ENCODE measurements around the gene GART.

- TF ChIP-seq POLR2A (IDR thresholded peaks at IDR 0.05; ENCODE audit: low read length) (no peak), GATA1 (IDR thresholded peaks at IDR 0.05; ENCODE audit: low read depth, low read length) (no peak)
Measured at GRCh38 chr21:33541105-33541711, 709 bp downstream of the GART start.
